GM08714 (cell line): ENCODE measurements around the gene ATG9A.
A peak's percentile ranks its signal among the peaks of the same experiment; 100 is the strongest.
"Not testable (repeated sequence)": the region's sequence is repeated elsewhere in the genome, so short reads cannot be mapped to it uniquely, and the experiment has no call there.

Source experiments
- H3K4me3 ChIP-seq: fragments of 200-500 bp; sonication (Bioruptor generic); 2 replicates; pipeline ENCODE4 v1.5.1; 2014; ENCODE audit warnings: mild to moderate bottlenecking, low read length, inconsistent platforms
- ZNF274 ChIP-seq: IDR thresholded peaks from 2 replicates; pipeline ENCODE4 v1.6.1; 2012; ENCODE audit warnings: mild to moderate bottlenecking, low read depth, low read length

ATG9A gene

DNA sequence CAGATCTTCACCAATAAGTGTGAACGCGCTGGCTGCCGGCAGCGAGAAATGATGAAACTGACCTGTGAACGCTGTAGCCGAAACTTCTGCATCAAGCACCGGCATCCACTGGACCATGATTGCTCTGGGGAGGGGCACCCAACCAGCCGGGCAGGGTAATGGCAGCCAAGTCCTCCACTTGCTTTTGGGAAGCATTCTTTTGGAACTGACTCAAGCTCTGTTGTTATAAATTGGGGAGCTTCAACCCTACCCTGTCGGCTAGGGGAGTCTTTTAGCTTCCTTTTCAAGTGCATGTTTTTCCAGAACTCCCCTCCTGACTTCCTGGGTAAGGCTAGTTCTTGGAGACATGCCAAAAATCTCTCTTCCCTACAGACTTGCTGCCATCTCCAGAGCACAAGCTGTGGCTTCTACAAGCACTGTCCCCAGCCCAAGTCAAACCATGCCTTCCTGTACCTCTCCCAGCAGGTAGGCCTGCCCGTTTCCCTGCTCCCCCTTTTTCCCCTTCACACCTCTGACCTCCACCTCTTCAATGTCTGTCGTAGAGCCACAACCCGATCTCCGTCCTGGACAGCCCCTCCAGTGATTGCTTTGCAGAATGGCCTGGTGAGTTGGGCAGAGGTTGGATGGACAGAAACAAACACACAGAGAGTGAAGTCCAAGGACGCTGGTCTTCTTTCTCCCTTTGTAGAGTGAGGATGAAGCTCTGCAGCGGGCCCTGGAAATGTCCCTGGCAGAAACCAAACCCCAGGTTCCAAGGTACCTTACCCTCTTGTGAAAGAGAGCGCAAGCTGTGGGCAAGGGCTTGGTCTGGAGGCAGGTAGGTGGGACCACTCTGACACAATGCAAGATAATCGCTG, 21.3 kb downstream of the ATG9A start:
- no peak for TF ChIP-seq ZNF274
- H3K4me3 ChIP-seq = no peak overlapping the region

DNA sequence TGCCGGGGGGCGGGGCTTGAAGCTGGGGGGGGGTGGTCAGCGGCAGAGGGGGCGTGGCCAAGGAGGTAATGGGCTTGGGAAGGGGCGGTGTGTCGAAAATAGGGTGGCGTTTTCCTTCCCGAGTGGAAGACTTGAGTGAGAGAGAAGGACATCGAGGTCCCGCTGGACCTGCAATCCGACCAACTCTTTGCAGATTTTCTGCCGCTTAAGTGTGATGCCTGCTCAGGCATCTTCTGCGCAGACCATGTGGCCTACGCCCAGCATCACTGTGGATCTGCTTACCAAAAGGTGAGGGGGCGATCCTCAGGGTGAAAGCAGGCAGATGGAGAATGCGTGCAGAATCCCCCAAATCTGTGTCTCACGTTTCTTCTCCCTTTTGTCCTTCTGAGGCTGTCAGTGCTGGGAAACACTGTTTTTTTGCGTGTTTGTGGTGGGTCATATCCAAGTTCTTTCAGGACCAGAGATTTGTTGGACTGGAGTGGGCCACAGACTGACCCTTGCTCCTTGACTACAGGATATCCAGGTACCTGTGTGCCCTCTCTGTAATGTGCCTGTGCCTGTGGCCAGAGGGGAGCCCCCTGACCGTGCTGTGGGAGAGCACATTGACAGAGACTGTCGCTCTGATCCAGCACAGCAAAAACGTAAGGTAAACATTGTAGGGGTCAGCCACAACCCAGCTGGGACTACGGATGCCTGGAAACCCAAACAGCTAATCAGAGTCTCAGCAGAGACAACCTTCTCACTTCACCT, 22.1 kb downstream of the ATG9A start:
- H3K4me3 ChIP-seq = peak overlapping the region; percentile 55; the same call in 1 of the 2 replicates

DNA sequence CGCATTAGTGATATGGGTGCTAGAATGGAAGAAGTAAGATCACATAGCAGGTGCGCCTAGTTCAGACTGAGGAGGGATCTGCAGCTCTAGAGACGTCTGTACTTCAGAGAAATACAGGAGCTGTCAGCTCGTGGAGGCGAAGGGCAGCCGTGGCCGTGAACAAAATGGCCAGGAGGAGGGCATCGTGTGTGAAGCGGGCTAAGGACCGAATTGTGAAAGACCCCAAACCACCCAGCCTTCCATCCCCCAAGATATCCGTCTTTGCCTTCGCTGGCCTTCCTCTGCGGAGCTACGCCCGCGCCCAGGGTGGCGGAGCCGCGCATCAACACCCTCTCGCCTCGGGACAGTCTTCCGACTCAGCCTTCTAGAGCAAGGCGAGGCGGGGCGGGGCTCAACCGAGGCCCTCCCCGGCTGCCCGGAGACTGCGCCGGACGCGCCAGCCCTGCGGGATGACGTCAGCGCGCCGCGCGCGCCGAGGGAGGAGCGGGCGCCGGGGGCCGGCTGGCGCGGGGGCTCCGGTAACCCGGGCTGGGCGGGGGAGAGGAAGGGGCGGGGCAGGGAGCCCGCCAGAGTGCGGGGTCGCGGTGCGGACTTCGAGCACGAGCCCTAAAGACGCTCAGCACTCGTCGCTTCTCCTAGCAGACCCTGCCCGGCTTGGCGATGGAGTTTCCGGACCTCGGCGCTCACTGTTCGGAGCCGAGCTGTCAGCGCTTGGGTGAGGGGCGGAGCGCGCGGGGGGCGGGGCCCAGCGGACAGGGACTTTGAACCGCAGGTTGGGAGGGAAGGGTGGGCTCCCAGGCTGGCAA, 22.9 kb downstream of the ATG9A start, which contains the start of gene ZFAND2B:
ZFAND2B (plus strand) TSS at position 455 of the 806 bp plus-strand sequence; CDS start at position 661, 206 bp downstream.
- peak within 1 kb of the TSS; percentile 78 for H3K4me3 ChIP-seq
- no peak for TF ChIP-seq ZNF274

More for the DNA sequence above, 22.1 kb downstream of the ATG9A start:
- no peak for TF ChIP-seq ZNF274

DNA sequence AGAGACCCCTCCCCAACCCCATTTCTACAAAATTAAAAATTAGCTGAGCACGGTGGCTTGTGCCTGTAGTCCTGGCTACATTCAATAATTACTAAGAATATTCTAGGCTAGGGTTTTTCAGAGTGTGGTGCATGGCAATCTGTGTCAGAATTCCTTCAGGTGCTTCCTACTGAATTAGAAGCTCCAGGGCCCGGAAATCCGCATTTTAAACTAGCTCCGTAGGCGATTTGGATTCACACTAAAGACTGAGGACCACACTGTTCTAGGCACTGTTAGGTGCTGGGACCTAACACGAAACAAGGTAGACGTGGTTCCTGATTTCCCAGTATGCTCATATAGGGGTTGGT, 23.5 kb downstream of the ATG9A start:
- H3K4me3 ChIP-seq = peak overlapping the region; percentile 78; the same call in 1 of the 2 replicates
- TF ChIP-seq ZNF274 = no peak

DNA sequence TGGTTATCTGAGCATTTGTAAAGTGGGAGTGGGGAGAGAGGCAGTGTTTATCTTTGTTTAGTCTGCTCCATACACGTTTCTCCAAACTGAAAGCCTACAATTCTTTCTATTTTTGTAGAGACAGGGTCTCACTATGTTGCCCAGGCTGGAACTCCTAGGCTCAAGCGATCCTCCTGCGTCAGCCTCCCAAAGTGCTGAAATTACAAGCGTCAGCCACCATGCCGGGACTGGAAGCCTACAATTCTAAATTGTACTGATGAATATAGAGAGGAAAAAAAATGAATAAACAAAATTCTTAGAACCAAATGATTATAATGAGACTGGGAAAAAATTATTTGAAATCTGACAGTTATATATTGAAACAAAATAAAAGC, 24.3 kb downstream of the ATG9A start:
- TF ChIP-seq ZNF274 = no peak
- no peak overlapping the region for H3K4me3 ChIP-seq

DNA sequence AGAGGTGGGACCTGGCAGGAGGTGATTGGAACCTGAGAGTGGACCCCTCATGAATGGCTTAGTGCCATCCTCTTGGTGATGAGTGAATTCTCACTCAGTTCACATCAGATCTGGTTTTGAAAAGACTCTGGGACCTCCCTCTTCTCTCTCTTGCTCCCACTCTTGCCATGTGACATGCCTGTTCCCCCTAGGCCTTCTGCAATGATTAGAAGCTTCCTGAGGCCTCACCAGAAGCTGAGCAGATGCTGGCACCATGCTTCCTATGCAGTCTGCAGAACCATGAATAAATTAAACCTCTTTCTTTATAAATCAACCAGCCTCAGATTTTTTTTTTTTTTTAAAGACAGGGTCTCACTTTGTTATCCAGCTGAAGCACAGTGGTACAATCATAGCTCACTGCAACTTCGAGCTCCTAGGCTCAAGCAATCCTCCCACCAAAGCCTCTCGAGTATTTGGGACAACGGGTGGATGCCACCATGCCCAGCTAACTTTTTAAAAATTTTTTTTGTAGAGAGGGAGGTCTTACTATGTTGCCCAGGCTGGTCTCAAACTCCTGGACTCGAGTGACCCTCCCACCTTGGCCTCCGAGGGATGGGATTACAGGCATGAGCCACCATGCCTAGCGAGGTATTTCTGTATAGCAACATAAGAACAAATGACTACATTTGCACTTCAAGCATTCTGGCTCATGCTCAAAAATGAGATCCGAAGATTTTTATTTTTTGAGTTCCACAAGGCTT, 24.8 kb downstream of the ATG9A start:
- TF ChIP-seq ZNF274 = no peak
- no peak overlapping the region for H3K4me3 ChIP-seq

DNA sequence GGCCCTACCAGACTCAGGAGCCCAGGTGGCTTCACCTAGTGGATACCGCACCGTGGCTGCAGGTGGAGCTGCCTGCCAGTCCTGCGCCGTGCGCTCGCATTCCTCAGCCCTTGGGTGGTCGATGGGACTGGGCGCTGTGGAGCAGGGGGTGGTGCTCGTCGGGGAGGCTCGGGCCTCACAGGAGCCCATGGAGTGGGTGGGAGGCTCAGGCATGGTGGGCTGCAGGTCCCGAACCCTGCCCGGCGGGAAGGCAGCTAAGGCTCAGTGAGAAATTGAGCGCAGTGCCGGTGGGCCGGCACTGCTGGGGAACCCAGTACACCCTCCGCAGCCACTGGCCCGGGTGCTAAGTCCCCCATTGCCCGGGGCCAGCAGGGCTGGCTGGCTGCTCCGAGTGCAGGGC, 28.1 kb downstream of the ATG9A start:
- H3K4me3 ChIP-seq = not testable (repeated sequence)

DNA sequence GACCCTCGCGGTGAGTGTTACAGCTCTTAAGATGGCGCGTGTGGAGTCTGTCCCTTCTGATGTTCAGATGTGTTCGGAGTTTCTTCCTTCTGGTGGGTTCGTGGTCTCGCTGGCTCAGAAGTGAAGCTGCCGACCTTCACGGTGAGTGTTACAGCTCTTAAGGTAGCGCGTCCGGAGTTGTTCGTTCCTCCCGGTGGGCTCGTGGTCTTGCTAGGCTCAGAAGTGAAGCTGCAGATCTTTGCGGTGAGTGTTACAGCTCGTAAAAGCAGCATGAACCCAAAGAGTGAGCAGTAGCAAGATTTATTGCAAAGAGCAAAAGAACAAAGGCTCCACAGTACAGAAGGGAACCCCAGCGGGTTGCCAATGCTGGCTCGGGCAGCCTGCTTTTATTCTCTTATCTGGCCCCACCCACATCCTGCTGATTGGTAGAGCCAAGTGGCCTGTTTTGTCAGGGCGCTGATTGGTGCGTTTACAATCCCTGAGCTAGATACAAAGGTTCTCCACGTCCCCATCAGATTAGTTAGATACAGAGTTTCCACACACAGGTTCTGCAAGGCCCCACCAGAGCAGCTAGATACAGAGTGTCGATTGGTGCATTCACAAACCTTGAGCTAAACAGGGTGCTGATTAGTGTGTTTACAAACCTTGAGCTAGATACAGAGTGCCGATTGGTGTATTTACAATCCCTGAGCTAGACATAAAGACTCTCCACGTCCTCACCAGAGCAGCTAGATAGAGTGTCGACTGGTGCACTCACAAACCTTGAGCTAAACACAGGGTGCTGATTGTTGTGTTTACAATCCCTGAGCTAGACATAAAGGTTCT, 28.7 kb downstream of the ATG9A start:
- not testable (repeated sequence) for H3K4me3 ChIP-seq

DNA sequence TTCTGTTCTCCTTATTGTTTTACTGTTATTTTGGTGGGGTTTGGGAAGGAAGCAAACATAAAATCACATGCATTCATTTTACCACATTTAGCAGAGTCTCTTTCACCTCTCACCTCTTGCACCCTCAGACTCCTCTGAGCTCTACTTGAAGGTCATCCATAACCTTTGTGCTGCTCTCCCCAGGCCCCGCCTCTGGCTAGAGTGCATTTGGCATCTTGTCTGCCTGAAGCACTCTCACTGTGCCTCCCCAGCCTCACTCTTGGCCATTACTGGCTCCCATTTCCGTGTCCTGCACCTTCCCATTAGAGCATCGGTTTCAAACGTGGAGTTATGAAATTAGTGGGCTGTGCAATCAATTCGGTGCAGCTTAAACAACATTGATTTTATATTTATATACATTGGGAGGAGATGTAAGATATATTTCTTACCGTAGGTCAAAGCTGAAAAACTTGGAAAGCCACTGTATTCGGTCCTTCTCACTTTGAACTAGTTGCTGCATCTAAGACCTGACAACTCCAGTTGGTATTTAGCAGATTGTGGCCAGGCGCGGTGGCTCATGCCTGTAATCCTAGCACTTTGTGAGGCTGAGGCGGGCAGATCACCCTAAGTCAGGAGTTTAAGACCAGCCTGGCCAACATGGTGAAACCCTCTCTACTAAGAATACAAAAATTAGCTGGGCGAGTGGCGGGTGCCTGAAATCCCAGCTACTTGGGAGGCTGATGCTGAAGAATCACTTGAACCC, 29.8 kb downstream of the ATG9A start:
- TF ChIP-seq ZNF274 = no peak
- H3K4me3 ChIP-seq = no peak overlapping the region

DNA sequence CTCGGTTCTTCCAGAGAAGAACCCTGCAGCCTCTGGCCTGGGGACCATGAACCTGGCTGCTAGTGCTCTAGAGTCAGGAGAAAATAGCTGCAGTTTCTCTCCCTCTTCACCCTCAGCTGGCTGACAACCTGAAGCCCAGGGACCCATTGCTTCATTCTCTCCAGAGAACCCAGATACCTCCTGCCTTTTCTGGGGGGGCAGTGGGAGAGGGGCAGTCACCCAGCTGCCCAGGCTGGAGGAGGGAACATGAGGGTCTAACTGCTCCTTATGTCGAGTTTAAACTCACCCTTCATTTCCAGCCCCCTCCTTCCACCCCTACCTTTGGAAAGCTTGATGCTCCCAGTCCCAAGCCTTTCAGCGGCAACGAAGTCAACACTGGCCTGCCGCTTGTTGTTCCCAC, 30.5 kb downstream of the ATG9A start:
- no peak overlapping the region for H3K4me3 ChIP-seq
- no peak for TF ChIP-seq ZNF274

DNA sequence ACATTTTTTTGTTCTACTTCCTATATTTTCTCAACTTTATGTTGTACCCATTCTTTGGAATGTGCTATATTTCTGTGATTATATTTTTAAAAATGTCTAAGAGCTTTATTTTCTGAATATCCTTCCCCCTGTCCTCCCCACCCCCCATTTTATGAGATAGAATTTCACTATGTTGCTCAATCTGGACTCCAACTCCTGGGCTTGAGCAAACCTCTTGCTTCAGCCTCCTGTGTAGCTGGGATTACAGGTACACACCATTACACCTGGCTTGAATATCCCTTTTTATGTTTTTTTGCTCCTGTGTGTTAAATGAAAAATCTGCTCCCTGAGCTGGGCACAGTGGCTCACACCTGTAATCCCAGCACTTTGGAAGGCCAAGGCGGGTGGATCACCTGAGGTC, 32.0 kb downstream of the ATG9A start:
- no peak for TF ChIP-seq ZNF274

DNA sequence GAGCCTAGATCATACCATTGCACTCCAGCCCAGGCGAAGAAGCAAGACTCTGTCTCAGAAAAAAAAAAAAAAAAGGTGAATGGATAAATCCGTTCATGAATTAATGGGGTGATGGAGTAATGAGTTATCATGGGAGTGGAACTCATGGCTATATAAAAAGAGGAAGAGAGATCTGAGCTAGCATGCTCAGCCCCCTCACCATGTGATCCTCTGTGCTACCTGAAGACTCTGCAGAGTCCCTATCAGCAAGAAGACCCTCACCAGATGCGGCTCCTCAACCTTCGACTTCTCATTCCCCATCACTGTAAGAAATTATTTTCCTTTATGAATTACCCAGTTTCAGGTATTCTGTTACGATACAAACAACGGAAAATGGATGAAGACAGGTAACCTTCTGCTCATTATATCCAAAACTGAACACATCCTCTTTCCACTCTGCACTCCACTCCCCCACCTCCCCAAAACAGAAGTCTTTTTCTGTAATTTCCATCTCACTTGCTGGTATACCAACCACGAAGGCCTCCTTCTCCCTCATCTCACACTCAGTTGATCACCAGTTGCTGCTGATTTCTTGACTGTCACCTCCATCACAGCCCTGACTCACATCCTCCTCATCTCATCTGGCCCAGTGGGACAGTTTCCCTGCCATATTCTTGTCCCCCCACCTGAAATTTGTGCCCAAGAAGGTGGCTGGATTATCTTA, 42.5 kb downstream of the ATG9A start:
- H3K4me3 ChIP-seq = no peak overlapping the region
- no peak for TF ChIP-seq ZNF274

More for the DNA sequence above, 32.0 kb downstream of the ATG9A start:
- H3K4me3 ChIP-seq = no peak overlapping the region
